Heart right ventricle (tissue), 16 donors: ENCODE measurements around the gene TMEM229B. TPM values are rescaled to one million over a fixed set of nuclear protein-coding genes. Genes with fewer than 3 reads are reported as not detected.

ENCODE experiments used
- ATAC-seq, 8 donors: fragments of 200-7000 bp; cut with Tn5 transposase; one replicate each; pipeline ENCODE4 v1.9.1; 2020; ENCODE audit warnings: mild to moderate bottlenecking in 8 of 8, moderate library complexity in 8 of 8, moderate number of reproducible peaks in 1 of 8
- DNase-seq, 2 donors: peaks; one replicate each; pipeline ENCODE4 v3.0.0-alpha.2; 2020
- H3K27ac ChIP-seq, 10 donors: fragments of 200-600 bp; sonication (generic) in 2 of 10; one replicate each; pipeline versions ENCODE4 v1.5.0 to v1.8.0; 2020 to 2022; ENCODE audit warnings: mild to moderate bottlenecking in 3 of 10
- H3K27me3 ChIP-seq, 7 donors: fragments of 200-600 bp; one replicate each; pipeline ENCODE4 v1.8.0; 2021 to 2022; ENCODE audit warnings: mild to moderate bottlenecking in 2 of 7
- H3K36me3 ChIP-seq, 9 donors: fragments of 200-600 bp; sonication (generic) in 1 of 9; one replicate each; pipeline versions ENCODE4 v1.5.0 to v1.8.0; 2020 to 2022; ENCODE audit warnings: mild to moderate bottlenecking in 2 of 9
- H3K4me1 ChIP-seq, 9 donors: fragments of 200-600 bp; sonication (generic) in 1 of 9; one replicate each; pipeline versions ENCODE4 v1.5.0 to v1.8.0; 2020 to 2022; ENCODE audit warnings: mild to moderate bottlenecking in 4 of 9
- H3K4me3 ChIP-seq, 10 donors: fragments of 200-600 bp; sonication (generic) in 2 of 10; one replicate each; pipeline versions ENCODE4 v1.5.0 to v1.8.0; 2020 to 2022; ENCODE audit warnings: mild to moderate bottlenecking in 7 of 10, moderate library complexity in 2 of 10
- H3K9me3 ChIP-seq, 11 donors: fragments of 200-600 bp in 10 of 11; sonication (generic) in 2 of 11; one replicate each; pipeline versions ENCODE4 v1.5.0 to v1.8.0; 2013 to 2022; ENCODE audit warnings: mild to moderate bottlenecking in 2 of 11, control low read depth in 1 of 11, moderate library complexity in 1 of 11
- CTCF ChIP-seq, 9 donors: fragments of 200-600 bp; sonication (generic) in 2 of 9; IDR thresholded peaks; one replicate each; pipeline versions ENCODE4 v1.5.0 to v1.8.0; 2021 to 2022; ENCODE audit warnings: antibody characterized with exemption in 9 of 9, mild to moderate bottlenecking in 5 of 9, moderate library complexity in 1 of 9
- WGBS, 2 donors: extraction: QIAGEN DNeasy Blood & Tissue Kit; methylation state at CpG; one replicate each; pipeline ENCODE4 v1.1.7; 2013; ENCODE audit warnings: inconsistent platforms in 1 of 2; 5-methylcytosine and 5-hydroxymethylcytosine counted together
- intact Hi-C, 10 donors: fragments of 100-400 bp; cut with DNase I; formaldehyde crosslinking; loops; one replicate each; pipeline versions ENCODE4 v1.11.1 to v1.14.2; 2022
- polyA plus RNA-seq, 2 donors: library from polyadenylated mRNA; stranded (reverse); fragments of 200-250 nt; gene quantifications; one replicate each; pipeline ENCODE4 v1.2.3, GENCODE V29; 2013
- total RNA-seq, 10 donors: library from RNA; stranded (reverse); fragmentation: NEBNext Ultra II Directional in 3 of 10; extraction: Animal tissue kit (Norgen Biotek cat#: 25700) in 3 of 10; gene quantifications; one replicate each; pipeline versions ENCODE4 v1.2.1 to v1.2.4, GENCODE V29; 2021 to 2023
- donor health status: Arrhythmogenic right ventricular cardiomyopathy.
- donor health status: ischemic (EF 13 %, LVEDD 7.1; RV severe dilation, severe dysfunction).
- donor health status: healthy with polysubstance abuse.
- donor health status: DM: no; HTN: yes; CAD: no.
- donor health status: DM: no; HTN: no; CAD: no.
- donor health status: ischemic (EF 25% LVEDD 6.9; RV normal size, moderate dysfunction).
- donor health status: ischemic (EF 25% LVEDD 5.7; RV mildly dilated, moderate dysfunction).
- donor health status: healthy.
- donor health status: DM: yes; HTN: yes; CAD: no.
- donor health status: Ischemic cardiomyopathy.
- donor health status: ischemic (EF 35%, LVEDD 5.7; RV mildly dilated, moderate dysfunction).
- donor health status: nonischemic (EF 11% LVEDD 7.7; RV severe dilation, severe dysfunction).
- donor health status: DM: yes; HTN: yes; CAD: no.
- donor health status: PGD.
- donor health status: ischemic (EF 29% LVEDD 5.4; RV normal size, mild dysfunction).
- donor health status: nonischemic (EF 23%, LVEDD 6.1; RV moderate dilation, normal function).

Gene TMEM229B
- total and polyA plus RNA-seq, 12 donors = 0.51 to 5.9 (median 1.6) TPM

GRCh38 chr14:67487332-67487731 is 1.2 kb downstream of the TMEM229B start:
- H3K9me3 ChIP-seq = no peaks in the 10 kb centered on the region
- 67% methylated on average over 4 of the region's 4 CpGs for WGBS, 2 donors
- DNase-seq (no peak), ATAC-seq (no peak)
- H3K4me3 ChIP-seq = no peak overlapping the region
- peaks cover 0 to 20% (median 0%) of the 10 kb centered on the region in 9 donors for H3K36me3 ChIP-seq
- intact Hi-C loops = loop anchor here in 2 of 10 donors (1.0 to 5.0 kb wide), 2 partner anchors 60 kb away; no protein-coding TSS in a partner anchor
- H3K27me3 ChIP-seq = no peaks in the 10 kb centered on the region
- H3K27ac ChIP-seq = peak overlapping the region in 5 of 10 donors; percentile 12 to 91 (median 48)
- no peak for TF ChIP-seq CTCF (IDR thresholded peaks at IDR 0.05)
- peaks cover 3 to 51% (median 22%) of the 10 kb centered on the region in 9 donors for H3K4me1 ChIP-seq

GRCh38 chr14:67486890-67487289 is 1.6 kb downstream of the TMEM229B start:
- intact Hi-C loops = loop anchor here in 2 of 10 donors (1.0 to 5.0 kb wide), 2 partner anchors 60 kb away; no protein-coding TSS in a partner anchor
- peak in 2 of 9 donors; percentile 16 to 34 for TF ChIP-seq CTCF (IDR thresholded peaks at IDR 0.05)
- no peak overlapping the region for H3K4me3 ChIP-seq
- H3K4me1 ChIP-seq = peaks cover 3 to 51% (median 22%) of the 10 kb centered on the region in 9 donors
- DNase-seq (peak; percentile 49 to 63), ATAC-seq (peak; percentile 56 to 90 (median 85))
- H3K36me3 ChIP-seq = peaks cover 0 to 20% (median 0%) of the 10 kb centered on the region in 9 donors
- 41 to 54% methylated on average over 4 of the region's 4 CpGs for WGBS, 2 donors
- H3K9me3 ChIP-seq = no peaks in the 10 kb centered on the region
- H3K27ac ChIP-seq = peak overlapping the region in 5 of 10 donors; percentile 12 to 91 (median 48)
- no peaks in the 10 kb centered on the region for H3K27me3 ChIP-seq

- ATAC-seq = no peak
- WGBS, 2 donors = 67 to 72% methylated on average over 4 of the region's 4 CpGs
- Histone ChIP-seq H3K4me3 (no peak overlapping the region), H3K27me3 (no peaks in the 10 kb centered on the region), H3K9me3 (no peaks in the 10 kb centered on the region), H3K36me3 (peaks cover 0 to 20% (median 0%) of the 10 kb centered on the region in 9 donors), H3K27ac (peak overlapping the region in 3 of 10 donors; percentile 15 to 26 (median 22)), H3K4me1 (peaks cover 3 to 51% (median 22%) of the 10 kb centered on the region in 9 donors)
- TF ChIP-seq CTCF (IDR thresholded peaks at IDR 0.05) = no peak
- no peak for DNase-seq
- intact Hi-C loops = loop anchor here in 1 of 10 donors (5.0 kb wide), 1 partner anchor 58 kb away; no protein-coding TSS in a partner anchor
These were observed 2.9 kb downstream of the TMEM229B start for GRCh38 chr14:67485501-67486095.

- peak overlapping the region in 8 of 10 donors; percentile 9 to 73 (median 57) for H3K27ac ChIP-seq
- peaks cover 3 to 44% (median 22%) of the 10 kb centered on the region in 9 donors for H3K4me1 ChIP-seq
- intact Hi-C loops = no loop called here
- H3K36me3 ChIP-seq = peaks cover 0 to 20% (median 0%) of the 10 kb centered on the region in 9 donors
- no peak for TF ChIP-seq CTCF (IDR thresholded peaks at IDR 0.05)
- no peak overlapping the region for H3K4me3 ChIP-seq
- ATAC-seq (peak in 7 of 8 donors; percentile 9 to 60 (median 33)), DNase-seq (no peak)
- no peaks in the 10 kb centered on the region for H3K9me3 ChIP-seq
- 59 to 72% methylated on average over 8 of the region's 8 CpGs for WGBS, 2 donors
- H3K27me3 ChIP-seq = no peaks in the 10 kb centered on the region
These were observed 4.8 kb downstream of the TMEM229B start for GRCh38 chr14:67483579-67484285.
